Measurements from ENCODE around the gene STAG1. TPM values are rescaled to one million over a fixed set of nuclear protein-coding genes. Genes with fewer than 3 reads are reported as not detected.

Gene STAG1
- total and polyA plus RNA-seq, 2 of the 13 experiments (the other 11 are each of a cell fraction or from before 2014, with no cell fraction given) = 6.2 to 25.9 TPM

- TF ChIP-seq TP53 (CRISPR knock-in tag; conservative IDR thresholded peaks at IDR 0.05) = no peak
- TF ChIP-seq ELF1 (CRISPR knock-in tag; IDR thresholded peaks at IDR 0.05) = no peak
Measured at GRCh38 chr3:136351351-136351750, 400.8 kb downstream of the STAG1 start (continued).

GRCh38 chr3:136350557-136350956 lies 401.6 kb downstream of the STAG1 start:
- no TSS peak for BruUV-seq (replicated peaks)
- Histone ChIP-seq H3K27me3 (ENCODE audit: control insufficient read depth in 1 of 2, insufficient read depth in 2 of 2, low read length in 2 of 2) (no peaks in the 10 kb centered on the region), H3K4me1 (ENCODE audit: insufficient read depth, low read length) (no peaks in the 10 kb centered on the region), H2AFZ (ENCODE audit: low read length) (no peak overlapping the region), H3K4me2 (ENCODE audit: low read depth, low read length) (no peak overlapping the region), H3K27ac (ENCODE audit: extremely low read length, insufficient read depth, low read length) (no peak overlapping the region), H3K4me3 (replicated peaks in 1 of 3; ENCODE audit: insufficient read depth in 1 of 3, low read depth in 2 of 3, low read length in 3 of 3) (no peak overlapping the region), H3K36me3 (replicated peaks in 1 of 2; ENCODE audit: control insufficient read depth in 1 of 2, insufficient read depth in 2 of 2, low read length in 2 of 2) (peaks cover 3 to 16% of the 10 kb centered on the region in 2 experiments; a peak in 4 of 5 replicates), H4K20me1 (ENCODE audit: insufficient read depth, low read length) (no peaks in the 10 kb centered on the region), H3K79me2 (ENCODE audit: insufficient read depth, low read length) (no peaks in the 10 kb centered on the region), H3K9me3 (ENCODE audit: low read length) (no peaks in the 10 kb centered on the region), H3K9ac (ENCODE audit: insufficient read depth, low read depth, low read length) (no peak overlapping the region)
- CTCF ChIA-PET (ENCODE audit: low intra/inter-chr PET ratio, low total read pairs) = no interaction called here
- ATAC-seq (no peak), FAIRE-seq (no peak), DNase-seq (ENCODE audit: low spot score) (no peak)
- POLR2A ChIA-PET = no interaction called here
- WGBS (ENCODE audit: low lambda C conversion rate) = 100% methylated on average over 2 of the region's 2 CpGs
- TF ChIP-seq FOXK1 (CRISPR knock-in tag; IDR thresholded peaks at IDR 0.05; ENCODE audit: borderline replicate concordance, low read depth) = no peak
- TF ChIP-seq NR2C2 (CRISPR knock-in tag; IDR thresholded peaks at IDR 0.05; ENCODE audit: borderline replicate concordance) = no peak
- no peak for TF ChIP-seq NFE2L1 (CRISPR knock-in tag; IDR thresholded peaks at IDR 0.05; ENCODE audit: borderline replicate concordance)
- no peak for TF ChIP-seq TRIM24 (CRISPR knock-in tag; IDR thresholded peaks at IDR 0.05)
- in situ Hi-C loops (cut with HindIII; ENCODE audit: extremely low pct_ligation_motif_present, low pct_unique_long_range_greater_than_20kb) = no loop called here
- intact Hi-C loops (cut with micrococcal nuclease; ENCODE audit: unreplicated experiment) = no loop called here

- ChIA-PET POLR2A (no interaction called here), CTCF (ENCODE audit: low intra/inter-chr PET ratio, low total read pairs) (no interaction called here)
- FAIRE-seq (no peak), DNase-seq (ENCODE audit: low spot score) (no peak), ATAC-seq (no peak)
- in situ Hi-C loops (cut with HindIII; ENCODE audit: extremely low pct_ligation_motif_present, low pct_unique_long_range_greater_than_20kb) (no loop called here), intact Hi-C loops (cut with micrococcal nuclease; ENCODE audit: unreplicated experiment) (no loop called here)
- no peaks in the 10 kb centered on the region for H3K27me3 ChIP-seq (ENCODE audit: control insufficient read depth in 1 of 2, insufficient read depth in 2 of 2, low read length in 2 of 2)
- no peak overlapping the region for H3K27ac ChIP-seq (ENCODE audit: extremely low read length, insufficient read depth, low read length)
- peaks cover 3 to 16% of the 10 kb centered on the region in 2 experiments; a peak in 4 of 5 replicates for H3K36me3 ChIP-seq (replicated peaks in 1 of 2; ENCODE audit: control insufficient read depth in 1 of 2, insufficient read depth in 2 of 2, low read length in 2 of 2)
- H3K9me3 ChIP-seq (ENCODE audit: low read length) = no peaks in the 10 kb centered on the region
- 100% methylated on average over 1 of the region's 1 CpG for WGBS (ENCODE audit: low lambda C conversion rate)
- no peaks in the 10 kb centered on the region for H4K20me1 ChIP-seq (ENCODE audit: insufficient read depth, low read length)
- H3K4me1 ChIP-seq (ENCODE audit: insufficient read depth, low read length) = no peaks in the 10 kb centered on the region
- BruUV-seq (replicated peaks) = no TSS peak
- no peak overlapping the region for H3K4me3 ChIP-seq (replicated peaks in 1 of 3; ENCODE audit: insufficient read depth in 1 of 3, low read depth in 2 of 3, low read length in 3 of 3)
- no peak overlapping the region for H3K9ac ChIP-seq (ENCODE audit: insufficient read depth, low read depth, low read length)
- no peak overlapping the region for H2AFZ ChIP-seq (ENCODE audit: low read length)
- H3K79me2 ChIP-seq (ENCODE audit: insufficient read depth, low read length) = no peaks in the 10 kb centered on the region
- no peak overlapping the region for H3K4me2 ChIP-seq (ENCODE audit: low read depth, low read length)
- no peak for TF ChIP-seq PREB (CRISPR knock-in tag; IDR thresholded peaks at IDR 0.05)
- TF ChIP-seq ZNF749 (CRISPR knock-in tag; IDR thresholded peaks at IDR 0.05; ENCODE audit: borderline replicate concordance) = no peak
- no peak for TF ChIP-seq ZBTB49 (CRISPR knock-in tag; IDR thresholded peaks at IDR 0.05; ENCODE audit: borderline replicate concordance)
- TF ChIP-seq ZNF232 (CRISPR knock-in tag; IDR thresholded peaks at IDR 0.05; ENCODE audit: borderline replicate concordance) = no peak
- no peak for TF ChIP-seq ZZZ3 (CRISPR knock-in tag; IDR thresholded peaks at IDR 0.05; ENCODE audit: borderline replicate concordance)
- TF ChIP-seq PPARG (CRISPR knock-in tag; conservative IDR thresholded peaks at IDR 0.05) = no peak
- no peak for TF ChIP-seq JDP2 (CRISPR knock-in tag; IDR thresholded peaks at IDR 0.05; ENCODE audit: borderline replicate concordance)
- no peak for TF ChIP-seq PHB2 (IDR thresholded peaks at IDR 0.05; ENCODE audit: partially characterized antibody)
- TF ChIP-seq HMGA1 (CRISPR knock-in tag; conservative IDR thresholded peaks at IDR 0.05) = no peak
- no peak for TF ChIP-seq HDAC6 (IDR thresholded peaks at IDR 0.05; ENCODE audit: low read depth, low read length)
Measured at GRCh38 chr3:136350132-136350531, 402.0 kb downstream of the STAG1 start.

All from HepG2 (cell line).